ENCODE data around the gene STYXL1.

DNA sequence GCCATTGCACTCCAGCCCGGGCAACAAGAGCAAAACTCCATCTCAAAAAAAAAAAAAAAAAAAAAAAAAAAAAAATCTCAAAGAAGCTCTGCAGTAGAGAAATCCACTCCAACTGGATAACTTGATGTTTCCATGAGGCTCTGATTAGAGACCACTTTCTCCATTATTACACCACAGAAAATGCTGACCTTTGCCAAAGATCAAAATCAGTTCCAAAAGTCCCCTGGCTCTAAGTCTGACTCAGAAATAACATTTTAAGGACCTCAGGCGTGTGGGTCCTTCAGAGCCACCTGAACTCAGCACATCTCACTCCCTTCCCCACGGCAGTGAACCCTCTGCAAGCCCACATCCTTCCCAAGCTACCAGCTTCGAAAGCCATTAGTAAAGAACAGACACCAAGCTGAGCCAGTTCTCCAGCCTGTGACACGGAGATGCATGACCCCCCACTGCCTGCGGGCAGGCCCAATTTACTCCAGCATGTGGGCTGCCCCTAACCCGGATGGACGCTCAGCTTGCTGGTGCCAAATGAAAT, 39.6 kb downstream of the STYXL1 start:
- TF ChIP-seq YY1 (IDR thresholded peaks at IDR 0.05; ENCODE audit: insufficient read depth, insufficient read length) = no peak
- TF ChIP-seq ZNF274 (IDR thresholded peaks at IDR 0.05; ENCODE audit: low read depth, low read length) = no peak
- TF ChIP-seq SUZ12 (IDR thresholded peaks at IDR 0.05; ENCODE audit: extremely low read depth, insufficient read depth, insufficient read length) = no peak
